ENCODE data around the gene KLF16. TPM values are rescaled to one million over a fixed set of nuclear protein-coding genes. Genes with fewer than 3 reads are reported as not detected.

KLF16 gene
- total RNA-seq, 1 donor from 2014 or later: 23.1 TPM

DNA sequence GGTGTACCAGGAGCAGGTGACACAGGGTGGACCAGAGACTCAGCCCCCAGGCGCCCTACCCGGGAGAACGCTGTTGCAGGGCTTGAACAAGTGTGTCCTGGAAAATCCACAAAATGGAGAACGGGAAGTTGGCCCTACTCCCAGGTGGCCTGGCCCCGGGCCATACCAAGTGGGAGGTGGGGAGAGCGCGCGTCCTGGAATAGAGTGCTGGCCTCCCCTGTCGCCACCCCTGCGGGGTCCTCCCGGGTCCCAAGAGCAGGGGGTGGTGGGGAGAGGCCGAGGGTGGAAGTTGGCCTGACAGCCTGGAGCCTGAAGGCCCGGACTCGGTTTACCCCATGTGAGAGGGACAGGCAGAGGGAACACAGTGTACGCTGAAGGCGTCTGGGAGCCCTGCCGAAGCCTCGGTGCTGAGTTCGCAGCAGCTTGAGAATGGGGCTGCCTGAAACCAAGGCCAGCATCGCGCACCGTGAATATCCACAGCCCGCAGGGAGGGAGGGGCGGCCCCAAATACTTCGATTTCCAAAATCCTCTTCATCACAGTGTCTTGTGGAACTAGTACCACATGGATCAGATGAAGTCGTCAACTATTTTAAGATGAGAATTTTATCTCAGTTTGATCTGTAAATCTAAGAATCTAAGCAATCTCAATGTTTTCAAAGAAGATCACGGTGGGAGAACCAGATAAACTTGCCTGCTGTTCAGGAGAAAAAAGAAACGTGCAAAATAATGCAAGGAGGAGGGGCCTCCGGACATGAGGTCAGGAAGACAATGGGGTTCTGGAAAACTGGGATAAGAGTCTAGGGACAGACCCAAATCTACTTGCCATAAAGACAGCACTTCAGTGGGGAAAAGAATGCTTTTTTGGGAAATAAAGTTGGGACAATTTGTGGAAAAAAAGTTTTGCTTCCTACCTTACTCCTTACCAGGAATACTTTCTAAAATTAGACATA lies 10.4 kb upstream of the KLF16 start:
- intact Hi-C loops (cut with micrococcal nuclease): no loop called here

- intact Hi-C loops (cut with micrococcal nuclease): no loop called here
Observed at GRCh38 chr19:1872807-1873523, 9.6 kb upstream of the KLF16 start.

GRCh38 chr19:1871630-1872029 lies 8.3 kb upstream of the KLF16 start:
- intact Hi-C loops (cut with micrococcal nuclease): no loop called here

- intact Hi-C loops (cut with micrococcal nuclease): no loop called here
Observed at GRCh38 chr19:1871140-1871597, 7.8 kb upstream of the KLF16 start.

DNA sequence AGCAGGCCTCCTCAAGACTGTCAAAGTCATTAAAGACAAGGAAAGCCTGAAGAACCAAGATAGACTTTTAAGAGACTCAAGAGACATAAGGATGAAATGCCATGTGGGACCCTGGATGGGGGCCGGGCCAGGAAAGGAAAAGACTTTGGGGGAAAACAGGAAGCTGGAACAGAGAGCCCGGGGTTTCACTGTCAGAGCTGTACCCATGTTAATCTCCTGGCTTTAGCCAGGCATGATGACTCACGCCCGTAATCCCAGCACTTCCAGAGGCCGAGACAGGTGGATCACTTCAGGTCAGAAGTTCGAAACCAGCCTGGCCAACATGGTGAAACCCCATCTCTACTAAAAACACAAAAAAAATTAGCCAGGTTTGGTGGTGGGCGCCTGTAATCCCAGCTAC lies 5.6 kb upstream of the KLF16 start:
- intact Hi-C loops (cut with micrococcal nuclease): no loop called here

- intact Hi-C loops (cut with micrococcal nuclease): no loop called here
Observed at GRCh38 chr19:1867349-1867724, 4.0 kb upstream of the KLF16 start.

DNA sequence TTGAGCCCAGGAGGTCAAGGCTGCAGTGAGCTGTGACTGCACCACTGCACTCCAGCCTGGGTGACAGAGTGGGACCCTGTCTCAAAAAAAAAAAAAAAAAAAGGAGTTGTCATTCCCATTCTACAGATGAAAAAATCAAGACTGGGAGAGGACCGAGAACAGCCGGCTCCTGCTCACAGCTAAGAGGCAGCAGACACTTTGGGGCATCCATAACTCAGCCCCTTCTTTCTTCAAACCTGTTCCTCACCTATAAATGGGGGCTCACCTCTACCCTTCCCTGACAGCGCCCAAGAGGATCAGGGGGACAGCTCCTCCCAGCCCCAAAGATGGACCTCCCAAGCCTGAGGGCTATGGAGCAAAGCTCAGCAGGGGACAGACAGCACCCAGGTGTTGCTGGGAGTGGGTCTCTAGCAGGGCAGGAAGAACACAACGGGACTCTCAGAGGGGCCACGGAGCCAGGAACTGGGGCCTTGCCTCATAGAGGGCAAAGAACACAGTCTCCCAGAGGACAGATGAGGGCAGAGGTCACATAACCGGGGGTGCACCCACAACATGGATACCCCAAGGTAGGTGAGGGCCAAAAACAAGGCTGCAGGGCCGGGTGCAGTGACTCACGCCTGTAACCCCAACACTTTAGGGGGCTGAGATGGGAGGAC lies 3.4 kb upstream of the KLF16 start:
- intact Hi-C loops (cut with micrococcal nuclease): no loop called here

DNA sequence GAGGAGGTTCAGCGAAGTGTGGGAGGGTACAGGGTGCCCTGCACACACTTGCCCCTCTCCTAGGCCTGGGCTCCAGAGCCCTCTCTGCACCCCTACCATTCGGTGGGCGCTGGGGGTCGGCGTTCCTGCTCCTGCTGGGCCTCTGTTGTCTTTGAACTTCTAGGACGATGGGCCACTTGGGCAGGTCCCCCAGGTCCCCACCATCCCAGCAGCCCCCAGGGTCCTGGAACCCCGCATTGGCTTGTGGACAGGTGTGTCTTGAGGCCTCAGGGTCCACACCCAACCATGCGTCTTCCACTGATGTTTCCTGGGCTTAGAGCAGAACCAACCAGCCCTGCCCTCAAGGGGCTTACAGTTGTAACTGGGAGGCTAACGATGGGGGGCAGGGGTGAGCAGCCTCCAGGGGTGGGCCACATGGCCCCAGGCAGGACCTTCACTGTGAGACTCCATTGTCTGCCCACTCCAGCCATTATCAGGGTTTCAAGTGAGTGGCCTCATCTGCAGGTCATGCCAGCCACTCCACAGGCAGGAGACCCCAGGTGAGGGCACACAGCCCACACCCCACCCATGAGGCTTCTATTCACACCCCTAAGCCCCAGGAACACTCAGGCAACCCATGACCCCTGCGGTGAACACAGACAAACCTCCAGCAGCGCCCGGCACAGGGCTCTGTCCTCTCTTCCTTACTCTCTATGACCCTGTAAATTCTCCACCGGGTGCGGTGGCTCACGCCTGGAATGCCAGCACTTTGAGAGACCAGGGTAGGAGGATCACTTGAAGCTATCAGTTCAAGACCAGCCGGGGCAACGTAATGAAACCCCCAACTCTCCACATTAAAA lies 2.0 kb upstream of the KLF16 start:
- intact Hi-C loops (cut with micrococcal nuclease): loop anchor here (2.0 kb wide), 1 partner anchor 17 kb away; no protein-coding TSS in a partner anchor

- intact Hi-C loops (cut with micrococcal nuclease): loop anchor here (1.0 to 2.0 kb wide), 2 partner anchors 8 to 18 kb away; no protein-coding TSS in a partner anchor
Observed at GRCh38 chr19:1864480-1865171, 1.2 kb upstream of the KLF16 start.

DNA sequence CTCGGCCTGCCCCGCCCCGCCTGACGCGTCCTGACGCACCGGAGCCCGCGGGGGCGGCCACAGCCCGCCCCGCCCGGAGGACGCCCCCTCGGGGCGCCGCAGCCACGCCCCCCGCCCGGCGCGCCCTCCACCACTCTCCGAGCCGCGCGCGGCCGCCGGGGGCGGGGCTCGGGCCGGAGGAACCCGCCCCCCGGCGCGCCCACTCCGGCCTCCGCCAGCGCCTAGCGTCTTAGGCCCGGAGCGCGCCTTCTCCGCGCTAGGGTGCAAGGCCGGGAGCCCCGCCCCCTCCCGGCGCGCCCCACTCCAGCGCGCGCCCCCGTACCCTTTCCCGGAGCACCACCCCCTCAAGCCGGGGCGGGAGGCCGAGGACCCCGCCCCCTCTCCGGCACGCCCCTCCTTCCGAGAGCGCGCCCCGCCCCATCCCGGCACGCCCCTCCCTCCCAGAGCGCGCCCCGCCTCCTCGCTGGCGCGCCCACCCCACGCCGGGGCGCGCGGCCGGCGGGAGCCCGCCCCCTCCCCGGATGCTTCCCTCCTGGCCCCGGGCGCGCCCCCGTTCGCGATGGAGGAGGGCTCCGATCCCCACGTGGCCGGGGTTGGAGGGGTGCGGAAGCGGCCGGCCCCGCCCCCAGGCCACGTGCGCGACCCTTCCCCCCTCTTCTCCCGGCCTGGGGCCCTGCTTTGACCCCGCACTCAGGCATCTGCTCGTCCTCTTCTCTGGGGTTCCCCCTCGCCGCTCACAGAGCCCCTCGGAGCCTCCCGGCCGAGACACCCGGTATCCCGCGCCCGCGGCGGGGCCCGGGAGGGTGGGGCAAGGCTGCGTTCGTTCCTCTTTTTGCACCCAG lies 480 bp upstream of the KLF16 start:
- intact Hi-C loops (cut with micrococcal nuclease): loop anchor here (1.0 to 2.0 kb wide), 3 partner anchors 8 to 41 kb away; partner anchors contain the start of genes ADAT3 and SCAMP4

DNA sequence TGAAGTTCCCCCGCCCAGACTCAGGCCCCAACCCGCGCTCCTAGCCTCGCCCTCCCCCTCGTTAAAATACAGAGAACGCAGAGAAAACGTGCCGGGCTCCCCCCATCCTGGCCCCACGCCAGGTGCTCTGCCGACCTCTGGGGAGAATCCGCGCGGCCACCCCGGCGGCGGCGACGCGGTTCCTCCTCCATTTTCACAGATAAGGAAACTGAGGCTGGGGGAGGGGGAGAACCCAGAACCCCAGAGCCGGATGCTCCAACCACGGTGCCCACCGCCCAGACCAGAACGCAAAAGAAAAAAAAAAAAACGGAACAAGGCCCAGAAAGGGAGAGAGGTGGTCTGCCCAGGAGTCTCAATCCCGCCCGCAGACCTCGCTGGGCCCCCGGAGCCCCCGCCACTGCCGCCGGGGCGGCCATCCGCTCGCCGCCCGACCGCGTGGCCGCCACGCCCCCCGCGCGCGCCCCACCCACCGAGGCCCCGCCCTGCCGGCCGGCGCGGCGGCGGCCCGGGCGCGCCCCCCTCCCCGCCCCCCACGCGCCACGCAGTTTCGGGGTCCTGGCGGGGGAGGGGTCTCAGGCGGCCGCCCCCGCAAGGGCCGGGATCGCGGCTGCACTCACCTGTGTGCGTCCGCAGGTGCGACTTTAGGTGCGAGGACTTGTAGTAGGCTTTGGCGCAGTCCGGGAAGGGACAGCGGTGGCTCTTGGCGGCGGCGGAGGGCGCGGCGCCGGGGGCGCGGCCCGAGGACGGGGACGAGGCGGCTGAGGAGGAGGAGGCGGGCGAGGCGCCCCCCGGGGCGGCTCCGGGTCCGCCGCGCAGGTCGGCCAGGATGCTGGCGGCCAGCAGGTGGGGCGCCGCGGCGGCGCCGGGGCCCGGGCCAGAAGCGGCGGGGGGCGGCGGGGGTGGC lies 703 bp downstream of the KLF16 start:
- intact Hi-C loops (cut with micrococcal nuclease): loop anchor here (1.0 kb wide), 1 partner anchor 43 kb away; the partner anchor contains the start of genes ADAT3 and SCAMP4

DNA sequence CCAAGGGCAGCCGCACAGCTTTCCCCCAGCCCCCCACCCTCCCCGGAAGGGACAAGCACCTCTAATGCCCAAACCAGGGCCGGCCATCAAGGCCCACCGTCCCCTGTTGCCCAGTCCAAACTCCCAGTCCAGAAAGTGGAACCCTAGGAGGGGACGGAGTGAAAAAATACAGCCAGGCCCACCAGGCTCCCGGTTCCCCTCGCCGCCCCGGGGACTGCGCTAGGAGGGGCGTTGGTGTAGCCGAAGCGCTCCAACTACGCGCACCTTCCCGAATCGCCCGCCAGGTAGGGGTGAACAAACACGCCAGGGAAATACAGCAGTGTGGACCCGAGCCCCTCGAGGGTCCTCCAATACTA lies 1.3 kb downstream of the KLF16 start:
- intact Hi-C loops (cut with micrococcal nuclease): no loop called here

GRCh38 chr19:1861599-1862031 lies 1.8 kb downstream of the KLF16 start:
- intact Hi-C loops (cut with micrococcal nuclease): no loop called here

DNA sequence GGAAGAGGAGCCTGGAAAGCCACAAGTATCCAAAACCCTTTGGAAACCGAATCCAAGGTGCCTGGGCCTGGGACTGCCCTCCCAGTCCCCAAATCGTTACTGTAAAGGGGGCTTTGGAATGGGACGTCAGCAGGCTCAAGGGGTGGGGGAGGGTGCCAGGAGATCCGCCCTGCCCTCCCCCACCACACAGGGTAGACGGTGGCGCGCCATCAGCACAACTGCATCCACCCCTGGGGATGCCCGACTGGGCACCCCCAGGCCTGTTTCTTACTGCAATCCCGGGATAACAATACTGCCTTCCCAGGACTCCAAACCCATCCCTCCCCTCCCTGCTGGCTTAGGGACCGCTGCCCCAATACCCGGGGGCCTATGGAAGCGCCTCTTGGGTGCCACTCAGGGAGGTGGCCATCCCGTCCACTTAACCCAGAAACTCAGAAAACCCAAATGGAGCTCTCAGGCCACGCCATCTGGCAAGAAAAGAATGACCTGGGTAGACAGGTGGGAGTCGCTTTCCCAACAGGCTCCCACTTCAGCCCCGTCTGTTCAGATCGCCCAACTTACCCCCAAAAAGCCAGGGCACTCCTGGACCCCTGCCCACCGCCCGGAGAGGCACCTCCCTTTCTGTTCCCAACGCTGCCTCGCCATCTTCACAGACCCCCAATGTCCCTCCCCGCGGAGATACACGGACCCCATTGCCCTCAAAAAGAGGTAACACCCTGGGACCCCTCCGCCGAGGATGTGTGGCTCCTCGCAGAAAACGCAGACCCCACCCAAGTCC lies 2.4 kb downstream of the KLF16 start:
- intact Hi-C loops (cut with micrococcal nuclease): no loop called here

- intact Hi-C loops (cut with micrococcal nuclease): no loop called here
Observed at GRCh38 chr19:1860042-1860775, 3.2 kb downstream of the KLF16 start.

GRCh38 chr19:1859331-1859781 lies 4.0 kb downstream of the KLF16 start:
- intact Hi-C loops (cut with micrococcal nuclease): loop anchor here (5.0 kb wide), 1 partner anchor 452 kb away; the partner anchor contains the start of gene DAZAP1
